ENCODE measurements around the gene HOXD9.

The HOXD9 gene

GRCh38 chr2:176094349-176094748 lies 28.2 kb upstream of the HOXD9 start:
- TF ChIP-seq SIN3A (IDR thresholded peaks at IDR 0.05; ENCODE audit: borderline replicate concordance, insufficient read depth, low read length): no peak
- TF ChIP-seq POLR2AphosphoS5 (IDR thresholded peaks at IDR 0.05; ENCODE audit: low read depth, low read length): no peak
- TF ChIP-seq FOXP2 (optimal IDR thresholded peaks at IDR 0.05; ENCODE audit: borderline replicate concordance, extremely low read depth, extremely low read length, insufficient read depth): no peak
- no peak for TF ChIP-seq REST (IDR thresholded peaks at IDR 0.05; ENCODE audit: insufficient read depth in 1 of 2, low read depth in 2 of 2, low read length in 2 of 2)
- TF ChIP-seq TAF1 (IDR thresholded peaks at IDR 0.05; ENCODE audit: borderline replicate concordance, insufficient read depth, low read length): no peak

GRCh38 chr2:176095421-176095820 lies 27.1 kb upstream of the HOXD9 start:
- no peak for TF ChIP-seq POLR2AphosphoS5 (IDR thresholded peaks at IDR 0.05; ENCODE audit: low read depth, low read length)
- no peak for TF ChIP-seq REST (IDR thresholded peaks at IDR 0.05; ENCODE audit: insufficient read depth in 1 of 2, low read depth in 2 of 2, low read length in 2 of 2)
- TF ChIP-seq TAF1 (IDR thresholded peaks at IDR 0.05; ENCODE audit: borderline replicate concordance, insufficient read depth, low read length): no peak
- no peak for TF ChIP-seq SIN3A (IDR thresholded peaks at IDR 0.05; ENCODE audit: borderline replicate concordance, insufficient read depth, low read length)
- TF ChIP-seq FOXP2 (optimal IDR thresholded peaks at IDR 0.05; ENCODE audit: borderline replicate concordance, extremely low read depth, extremely low read length, insufficient read depth): no peak

- TF ChIP-seq TAF1 (IDR thresholded peaks at IDR 0.05; ENCODE audit: borderline replicate concordance, insufficient read depth, low read length): no peak
- no peak for TF ChIP-seq POLR2AphosphoS5 (IDR thresholded peaks at IDR 0.05; ENCODE audit: low read depth, low read length)
Observed at GRCh38 chr2:176096243-176096985, 26.1 kb upstream of the HOXD9 start.

DNA sequence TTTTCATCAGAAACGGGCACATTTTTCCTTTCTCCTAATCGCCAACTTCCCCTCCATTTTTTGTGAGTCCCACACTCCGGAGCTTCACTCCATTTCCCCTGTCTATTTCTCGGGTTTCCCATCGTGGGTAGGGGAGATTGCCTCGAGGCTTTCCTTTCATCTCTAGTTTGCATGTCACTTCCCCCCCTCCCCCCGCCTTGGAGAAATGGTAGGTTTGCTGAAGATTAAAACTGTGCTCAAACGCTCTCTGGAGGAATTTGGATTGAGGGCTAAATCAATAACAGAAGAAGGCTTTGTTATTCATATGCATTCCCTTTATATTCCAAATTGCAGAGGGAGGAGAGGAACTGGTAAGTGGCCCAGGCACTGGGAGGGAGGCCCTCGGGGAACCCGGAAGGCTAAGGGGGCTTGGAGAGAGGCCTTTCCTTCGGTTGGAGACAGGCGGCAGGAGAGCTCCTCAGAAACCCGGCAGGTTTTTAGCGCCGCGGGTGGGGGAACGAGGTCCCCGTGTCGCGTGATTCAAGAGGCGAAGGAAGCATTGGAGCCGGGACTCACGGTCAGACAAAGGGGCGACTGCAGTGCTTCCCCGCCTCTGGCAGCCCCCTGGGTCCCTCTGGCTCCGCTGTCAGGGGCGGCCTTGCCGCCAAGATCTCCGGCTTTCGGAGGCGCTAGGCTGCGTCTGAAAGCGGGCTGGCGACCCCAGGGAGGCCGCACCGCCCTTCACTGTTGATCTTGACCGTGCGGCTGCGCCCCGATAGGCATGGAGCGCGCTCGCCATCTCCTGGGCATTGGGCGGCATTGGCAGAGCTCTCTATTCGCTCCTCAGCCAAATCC lies 25.3 kb upstream of the HOXD9 start:
- TF ChIP-seq REST (IDR thresholded peaks at IDR 0.05; ENCODE audit: insufficient read depth in 1 of 2, low read depth in 2 of 2, low read length in 2 of 2) (no peak), POLR2AphosphoS5 (IDR thresholded peaks at IDR 0.05; ENCODE audit: low read depth, low read length) (no peak), TAF1 (IDR thresholded peaks at IDR 0.05; ENCODE audit: borderline replicate concordance, insufficient read depth, low read length) (no peak), FOXP2 (optimal IDR thresholded peaks at IDR 0.05; ENCODE audit: borderline replicate concordance, extremely low read depth, extremely low read length, insufficient read depth) (no peak), SIN3A (IDR thresholded peaks at IDR 0.05; ENCODE audit: borderline replicate concordance, insufficient read depth, low read length) (no peak)

GRCh38 chr2:176097820-176098365 lies 24.6 kb upstream of the HOXD9 start:
- TF ChIP-seq SIN3A (IDR thresholded peaks at IDR 0.05; ENCODE audit: borderline replicate concordance, insufficient read depth, low read length): no peak
- no peak for TF ChIP-seq TAF1 (IDR thresholded peaks at IDR 0.05; ENCODE audit: borderline replicate concordance, insufficient read depth, low read length)
- TF ChIP-seq POLR2AphosphoS5 (IDR thresholded peaks at IDR 0.05; ENCODE audit: low read depth, low read length): no peak
- no peak for TF ChIP-seq FOXP2 (optimal IDR thresholded peaks at IDR 0.05; ENCODE audit: borderline replicate concordance, extremely low read depth, extremely low read length, insufficient read depth)
- no peak for TF ChIP-seq REST (IDR thresholded peaks at IDR 0.05; ENCODE audit: insufficient read depth in 1 of 2, low read depth in 2 of 2, low read length in 2 of 2)

Measured in PFSK-1 (cell line).